ENCODE results near the gene VAPA. TPM values are rescaled to one million over a fixed set of nuclear protein-coding genes. Genes with fewer than 3 reads are reported as not detected.

The VAPA gene
- total RNA-seq, 2 experiments from 2014 or later: 139 to 176 TPM

DNA sequence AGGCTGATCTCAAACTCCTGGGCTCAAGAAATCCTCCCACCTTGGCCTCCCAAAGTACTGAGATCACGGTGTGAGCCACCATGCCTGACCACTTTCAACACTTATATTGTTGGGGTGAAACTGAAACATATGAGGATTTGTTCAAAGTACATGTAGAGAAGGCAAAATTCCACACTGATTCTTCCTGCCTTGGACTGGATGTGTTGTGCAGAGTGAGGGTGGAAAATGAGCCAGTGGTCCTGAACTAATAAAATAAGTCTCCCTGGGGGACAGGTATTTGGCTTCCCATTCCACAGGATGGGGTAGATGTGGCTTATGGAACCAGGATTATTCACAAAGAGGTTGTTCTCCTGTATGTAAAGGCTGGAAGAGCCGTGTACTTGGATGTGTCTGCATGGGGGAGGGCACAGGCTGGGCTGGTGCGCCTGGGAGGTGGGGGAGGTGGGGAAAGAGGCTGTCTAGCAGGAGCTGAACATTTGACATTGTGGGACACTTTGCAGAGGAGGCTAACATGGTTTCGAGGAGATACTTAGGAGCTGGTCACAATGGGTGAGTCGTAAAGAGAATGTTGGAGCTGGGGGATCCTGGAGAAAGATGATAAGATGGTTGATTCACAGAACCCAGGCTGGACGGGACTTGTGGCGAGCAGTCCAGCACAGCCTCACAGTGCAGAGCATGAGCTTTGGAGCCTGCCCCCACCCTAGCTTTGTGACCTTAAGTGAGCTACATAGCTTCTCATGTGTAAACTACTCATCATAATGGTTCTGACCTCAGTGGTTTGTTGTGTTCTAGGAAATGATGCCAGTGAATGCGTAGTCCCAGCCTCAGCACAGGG is 28.4 kb upstream of the VAPA start, which contains the start of gene TXNDC2:
Gene TXNDC2 (plus strand): TSS at position 804 of the 835 bp plus-strand sequence. CDS start 708 bp downstream, outside the sequence.
- TF ChIP-seq EZH2phosphoT487 (IDR thresholded peaks at IDR 0.05; ENCODE audit: borderline replicate concordance, low read depth, low read length): no peak
- TF ChIP-seq, protein P1, sequence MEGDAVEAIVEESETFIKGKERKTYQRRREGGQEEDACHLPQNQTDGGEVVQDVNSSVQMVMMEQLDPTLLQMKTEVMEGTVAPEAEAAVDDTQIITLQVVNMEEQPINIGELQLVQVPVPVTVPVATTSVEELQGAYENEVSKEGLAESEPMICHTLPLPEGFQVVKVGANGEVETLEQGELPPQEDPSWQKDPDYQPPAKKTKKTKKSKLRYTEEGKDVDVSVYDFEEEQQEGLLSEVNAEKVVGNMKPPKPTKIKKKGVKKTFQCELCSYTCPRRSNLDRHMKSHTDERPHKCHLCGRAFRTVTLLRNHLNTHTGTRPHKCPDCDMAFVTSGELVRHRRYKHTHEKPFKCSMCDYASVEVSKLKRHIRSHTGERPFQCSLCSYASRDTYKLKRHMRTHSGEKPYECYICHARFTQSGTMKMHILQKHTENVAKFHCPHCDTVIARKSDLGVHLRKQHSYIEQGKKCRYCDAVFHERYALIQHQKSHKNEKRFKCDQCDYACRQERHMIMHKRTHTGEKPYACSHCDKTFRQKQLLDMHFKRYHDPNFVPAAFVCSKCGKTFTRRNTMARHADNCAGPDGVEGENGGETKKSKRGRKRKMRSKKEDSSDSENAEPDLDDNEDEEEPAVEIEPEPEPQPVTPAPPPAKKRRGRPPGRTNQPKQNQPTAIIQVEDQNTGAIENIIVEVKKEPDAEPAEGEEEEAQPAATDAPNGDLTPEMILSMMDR (conservative IDR thresholded peaks at IDR 0.05; ENCODE audit: low read length): no peak
- no peaks in the 10 kb centered on the region for H3K9me3 ChIP-seq (ENCODE audit: low read length)
- CTCF ChIA-PET (ENCODE audit: unreplicated experiment): no interaction called here
- no peak within 1 kb of the TSS for H3K27ac ChIP-seq (ENCODE audit: low read depth, low read length, poor library complexity, severe bottlenecking)
- H3K36me3 ChIP-seq (ENCODE audit: insufficient read depth, low read length): no peaks in the 10 kb centered on the region
- intact Hi-C loops (cut with micrococcal nuclease; ENCODE audit: unreplicated experiment): no loop called here
- no peaks in the 10 kb centered on the region for H4K20me1 ChIP-seq (ENCODE audit: insufficient read depth, low read length)
- no peak for DNase-seq (ENCODE audit: low spot score)
- H3K79me2 ChIP-seq (ENCODE audit: insufficient read depth, low read depth, low read length): no peaks in the 10 kb centered on the region
- no TSS peak for BruUV-seq (replicated peaks)
- POLR2A ChIA-PET: interaction anchor here (1.1 kb wide), 1 partner anchor 13 kb away, joined by 3 read pairs; no protein-coding TSS in a partner anchor
- no peak within 1 kb of the TSS for H2AFZ ChIP-seq (ENCODE audit: low read length)
- H3K4me1 ChIP-seq (ENCODE audit: insufficient read depth, low read length, poor library complexity, severe bottlenecking): no peaks in the 10 kb centered on the region
- no peaks in the 10 kb centered on the region for H3K9me2 ChIP-seq (ENCODE audit: insufficient read depth, low read length)
- H3K4me2 ChIP-seq (ENCODE audit: low read length): no peak within 1 kb of the TSS
- H3K4me3 ChIP-seq (ENCODE audit: low read depth, low read length, poor library complexity, severe bottlenecking): no peak within 1 kb of the TSS

DNA sequence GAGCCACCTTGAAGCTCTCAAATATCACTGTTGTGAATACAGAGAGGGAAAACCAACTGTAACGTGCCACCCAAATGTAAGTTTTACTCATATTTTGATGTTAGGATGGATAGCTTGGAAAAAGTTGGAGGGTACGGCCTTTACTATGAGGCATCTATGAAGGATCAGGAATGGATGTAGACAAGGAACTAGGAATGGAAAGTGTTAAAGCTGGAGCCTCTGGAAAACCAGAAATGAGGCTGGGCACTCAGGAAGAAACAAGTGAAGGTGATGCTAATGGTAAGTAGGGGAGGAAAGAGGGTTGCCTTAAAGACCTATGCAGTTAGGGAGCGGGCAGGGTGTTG is 27.8 kb upstream of the VAPA start:
- ChIA-PET CTCF (ENCODE audit: unreplicated experiment) (no interaction called here), POLR2A (interaction anchor here (1.1 kb wide), 1 partner anchor 14 kb away, joined by 3 read pairs; no protein-coding TSS in a partner anchor)
- intact Hi-C loops (cut with micrococcal nuclease; ENCODE audit: unreplicated experiment): no loop called here
- no peak overlapping the region for H3K27ac ChIP-seq (ENCODE audit: low read depth, low read length, poor library complexity, severe bottlenecking)
- no peak overlapping the region for H3K4me3 ChIP-seq (ENCODE audit: low read depth, low read length, poor library complexity, severe bottlenecking)
- H4K20me1 ChIP-seq (ENCODE audit: insufficient read depth, low read length): no peaks in the 10 kb centered on the region
- BruUV-seq (replicated peaks): no TSS peak
- no peak for TF ChIP-seq EZH2phosphoT487 (IDR thresholded peaks at IDR 0.05; ENCODE audit: borderline replicate concordance, low read depth, low read length)
- TF ChIP-seq, protein P1 (conservative IDR thresholded peaks at IDR 0.05; ENCODE audit: low read length): no peak
- no peaks in the 10 kb centered on the region for H3K9me2 ChIP-seq (ENCODE audit: insufficient read depth, low read length)
- H3K36me3 ChIP-seq (ENCODE audit: insufficient read depth, low read length): no peaks in the 10 kb centered on the region
- H3K4me2 ChIP-seq (ENCODE audit: low read length): no peak overlapping the region
- H2AFZ ChIP-seq (ENCODE audit: low read length): no peak overlapping the region
- DNase-seq (ENCODE audit: low spot score): no peak
- H3K4me1 ChIP-seq (ENCODE audit: insufficient read depth, low read length, poor library complexity, severe bottlenecking): no peaks in the 10 kb centered on the region
- H3K9me3 ChIP-seq (ENCODE audit: low read length): no peaks in the 10 kb centered on the region
- no peaks in the 10 kb centered on the region for H3K79me2 ChIP-seq (ENCODE audit: insufficient read depth, low read depth, low read length)

DNA sequence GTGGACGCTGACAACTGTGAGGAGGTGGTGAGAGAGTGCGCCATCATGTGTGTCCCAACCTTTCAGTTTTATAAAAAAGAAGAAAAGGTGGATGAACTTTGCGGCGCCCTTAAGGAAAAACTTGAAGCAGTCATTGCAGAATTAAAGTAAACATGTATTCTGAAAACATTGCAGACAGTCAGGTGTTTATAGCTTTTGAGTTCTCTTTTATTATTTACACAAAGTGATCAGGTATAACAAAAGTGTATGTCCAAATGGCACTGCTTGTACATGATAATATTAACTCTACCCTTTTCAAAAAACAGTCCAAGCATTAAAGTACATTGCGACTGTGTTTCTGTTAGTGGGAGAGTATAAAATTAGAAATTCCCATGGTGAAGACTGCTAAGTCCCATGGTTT is 25.8 kb upstream of the VAPA start:
- TF ChIP-seq, protein P1 (conservative IDR thresholded peaks at IDR 0.05; ENCODE audit: low read length): no peak
- TF ChIP-seq EZH2phosphoT487 (IDR thresholded peaks at IDR 0.05; ENCODE audit: borderline replicate concordance, low read depth, low read length): no peak
- H3K4me2 ChIP-seq (ENCODE audit: low read length): no peak overlapping the region
- ChIA-PET POLR2A (no interaction called here), CTCF (ENCODE audit: unreplicated experiment) (no interaction called here)
- DNase-seq (ENCODE audit: low spot score): no peak
- no peaks in the 10 kb centered on the region for H4K20me1 ChIP-seq (ENCODE audit: insufficient read depth, low read length)
- intact Hi-C loops (cut with micrococcal nuclease; ENCODE audit: unreplicated experiment): no loop called here
- no TSS peak for BruUV-seq (replicated peaks)
- no peaks in the 10 kb centered on the region for H3K36me3 ChIP-seq (ENCODE audit: insufficient read depth, low read length)
- no peak overlapping the region for H3K4me3 ChIP-seq (ENCODE audit: low read depth, low read length, poor library complexity, severe bottlenecking)
- no peaks in the 10 kb centered on the region for H3K79me2 ChIP-seq (ENCODE audit: insufficient read depth, low read depth, low read length)
- no peaks in the 10 kb centered on the region for H3K4me1 ChIP-seq (ENCODE audit: insufficient read depth, low read length, poor library complexity, severe bottlenecking)
- no peaks in the 10 kb centered on the region for H3K9me2 ChIP-seq (ENCODE audit: insufficient read depth, low read length)
- no peak overlapping the region for H2AFZ ChIP-seq (ENCODE audit: low read length)
- no peaks in the 10 kb centered on the region for H3K9me3 ChIP-seq (ENCODE audit: low read length)
- no peak overlapping the region for H3K27ac ChIP-seq (ENCODE audit: low read depth, low read length, poor library complexity, severe bottlenecking)
